HG03342 (cell line): ENCODE data around the gene TNFAIP8.
"Not testable (repeated sequence)": the region's sequence is repeated elsewhere in the genome, so short reads cannot be mapped to it uniquely, and the experiment has no call there.

ENCODE experiments used
- ATAC-seq: cut with Tn5 transposase; IDR thresholded peaks from one replicate; pipeline ENCODE4 v1.9.1; 2021; ENCODE audit warnings: mild to moderate bottlenecking, moderate library complexity; ENCODE audit not compliant: unreplicated experiment

TNFAIP8 gene

DNA sequence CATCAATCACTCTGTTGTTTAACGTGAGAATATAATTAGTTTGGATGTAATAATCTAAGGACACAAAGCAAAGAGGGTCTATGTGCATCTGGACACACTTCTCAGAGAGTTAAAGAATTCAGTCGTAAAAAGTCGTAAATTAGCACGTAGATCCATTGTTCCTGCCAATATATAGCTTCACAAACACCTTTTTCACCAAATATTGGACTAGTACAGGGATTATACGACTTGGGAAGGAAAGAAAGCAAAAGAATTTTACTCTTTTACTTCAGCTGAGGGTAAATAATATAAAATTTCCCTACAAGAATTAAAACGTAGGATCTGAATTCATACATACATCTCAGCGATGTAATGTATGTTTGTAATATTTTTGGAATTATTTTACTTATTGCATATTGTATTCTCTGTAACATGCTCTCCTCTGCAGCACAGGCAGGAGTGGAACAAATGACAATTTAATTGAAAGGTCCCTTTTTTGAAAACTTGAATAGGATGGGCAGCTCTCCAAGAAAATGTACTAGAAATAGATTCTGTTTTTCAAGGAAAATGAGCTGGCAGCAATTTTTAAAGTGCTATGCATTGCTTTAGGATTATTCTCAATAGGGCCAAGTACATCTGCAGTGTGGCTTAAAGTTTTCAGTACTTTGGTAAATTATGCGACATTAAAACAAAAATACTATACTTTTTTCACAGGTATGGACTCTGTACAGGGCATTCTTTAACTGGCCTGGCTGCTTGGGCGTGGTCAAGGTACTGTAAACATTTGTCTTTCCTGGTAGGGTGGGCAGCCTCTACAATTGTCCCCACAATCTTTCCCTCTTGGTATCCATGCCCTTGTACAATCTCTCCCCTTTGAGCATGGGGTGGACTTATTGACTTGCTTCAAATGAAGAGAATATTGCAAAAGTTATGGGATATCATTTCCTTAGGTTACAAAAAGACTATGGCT is 56.7 kb downstream of the TNFAIP8 start:
- ATAC-seq = no peak

DNA sequence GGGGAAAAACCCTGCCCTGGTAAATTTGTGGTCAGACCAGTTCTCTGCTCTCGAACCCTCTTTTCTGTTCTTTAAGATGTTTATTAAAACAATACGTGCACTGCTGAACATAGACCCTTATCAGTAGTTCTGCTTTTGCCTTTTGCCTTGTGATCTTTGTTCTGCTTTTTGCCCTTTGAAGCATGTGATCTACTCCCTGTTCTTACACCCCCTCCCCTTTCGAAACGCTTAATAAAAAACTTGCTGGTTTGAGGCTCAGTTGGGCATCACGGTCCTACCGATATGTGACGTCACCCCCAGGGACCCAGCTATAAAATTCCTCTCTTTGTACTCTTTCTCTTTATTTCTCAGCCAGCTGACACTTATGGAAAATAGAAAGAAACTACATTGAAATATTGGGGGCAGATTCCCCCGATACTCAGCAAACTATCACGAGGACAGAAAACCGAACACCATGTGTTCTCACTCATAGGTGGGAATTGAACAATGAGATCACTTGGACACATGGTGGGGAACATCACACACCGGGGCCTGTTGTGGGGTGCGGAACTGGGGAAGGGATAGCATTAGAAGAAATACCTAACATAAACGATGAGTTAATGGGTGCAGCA is 58.4 kb downstream of the TNFAIP8 start:
- ATAC-seq = peak; percentile 32

DNA sequence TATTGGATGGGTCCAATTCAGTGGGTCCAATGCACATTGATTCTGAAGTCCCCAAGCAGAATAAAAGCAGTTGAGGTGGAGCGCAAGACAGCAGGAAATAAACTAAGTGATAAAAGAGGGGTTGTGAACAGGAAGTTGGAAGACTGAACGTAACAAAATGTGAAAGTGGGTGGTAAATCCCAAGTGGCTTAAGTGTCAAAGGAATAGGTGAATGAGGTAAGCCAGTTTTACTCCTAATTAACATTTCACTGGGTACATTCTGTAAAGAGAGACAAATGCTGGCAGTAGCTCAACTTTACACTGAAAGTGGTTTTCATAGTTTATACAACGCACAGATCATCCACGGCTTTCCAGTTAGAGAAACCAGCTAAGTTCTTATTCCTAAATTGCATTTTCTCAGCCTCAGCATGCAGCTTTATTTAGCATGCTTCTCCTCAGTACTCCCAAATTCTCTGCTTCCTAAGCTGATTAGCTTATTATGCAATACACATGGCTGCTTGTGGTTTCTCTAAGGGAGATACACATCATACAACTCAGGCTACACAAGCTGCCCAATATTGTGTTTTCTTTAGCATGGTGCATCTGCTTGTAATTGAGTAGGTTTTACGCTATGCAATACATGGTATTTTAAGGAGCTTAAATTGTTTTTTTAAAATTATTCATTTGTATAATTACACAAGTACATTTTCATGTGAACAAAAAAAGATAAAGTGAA is 62.2 kb downstream of the TNFAIP8 start:
- no peak for ATAC-seq

DNA sequence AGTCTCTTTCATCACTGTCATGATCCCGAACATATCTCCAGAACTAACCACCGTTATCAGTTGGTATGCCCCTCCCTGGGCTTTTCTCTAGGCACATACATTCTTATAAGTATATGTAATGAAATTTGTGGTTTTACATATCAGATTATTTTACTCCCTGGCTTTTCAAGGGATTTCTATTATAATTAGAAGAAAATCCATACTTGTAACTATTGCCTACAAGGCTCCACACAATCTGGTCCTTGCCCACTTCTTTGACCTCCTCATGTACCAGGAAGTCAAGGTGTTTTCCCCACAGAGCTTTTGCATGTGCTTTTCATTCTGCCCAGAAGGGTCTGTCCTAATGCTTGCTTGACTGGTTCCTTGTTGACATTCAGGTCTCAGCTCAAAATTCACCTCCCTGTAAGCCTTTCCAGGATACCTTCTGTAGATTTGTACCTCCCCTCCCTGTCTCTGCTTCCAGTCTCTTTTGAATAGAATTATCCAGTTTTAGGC is 62.8 kb downstream of the TNFAIP8 start:
- ATAC-seq = peak; percentile 73

DNA sequence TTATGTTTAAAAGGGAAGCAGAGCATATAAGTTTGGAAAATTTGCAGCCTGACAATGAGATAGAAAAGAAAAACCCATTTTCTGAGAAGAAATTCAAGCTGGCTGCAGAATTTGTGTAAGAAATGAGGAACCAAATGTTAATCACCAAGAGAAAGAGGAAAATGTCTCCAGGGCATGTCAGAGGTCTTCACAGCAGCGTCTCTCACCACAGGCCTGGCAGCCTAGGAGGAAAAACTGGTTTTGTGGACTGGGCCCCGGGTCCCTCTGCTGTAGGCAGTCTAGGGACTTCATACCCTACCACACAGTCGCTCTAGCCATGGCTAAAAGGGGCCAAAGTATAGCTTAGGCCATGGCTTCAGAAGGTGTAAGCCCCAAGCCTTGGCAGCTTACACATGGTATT is 64.3 kb downstream of the TNFAIP8 start:
- ATAC-seq = no peak

DNA sequence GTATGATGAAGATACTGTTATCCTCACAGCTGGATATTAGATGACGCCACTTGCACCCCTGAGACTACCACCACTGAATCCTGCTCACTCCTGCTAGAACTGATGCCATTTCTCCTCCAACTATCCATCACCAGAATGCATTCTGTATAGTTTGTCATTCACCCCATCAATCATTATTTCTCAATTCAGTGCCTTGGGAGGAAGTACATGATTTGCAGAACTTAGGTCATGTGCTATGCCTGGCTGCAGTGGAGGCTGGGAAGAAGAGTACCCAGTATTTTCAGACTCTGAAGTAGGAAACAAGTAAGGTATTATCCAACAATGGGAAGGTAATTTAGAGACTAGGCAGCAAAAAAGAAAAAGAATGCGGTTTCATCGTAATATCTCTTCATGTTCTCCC is 70.2 kb downstream of the TNFAIP8 start:
- no peak for ATAC-seq

DNA sequence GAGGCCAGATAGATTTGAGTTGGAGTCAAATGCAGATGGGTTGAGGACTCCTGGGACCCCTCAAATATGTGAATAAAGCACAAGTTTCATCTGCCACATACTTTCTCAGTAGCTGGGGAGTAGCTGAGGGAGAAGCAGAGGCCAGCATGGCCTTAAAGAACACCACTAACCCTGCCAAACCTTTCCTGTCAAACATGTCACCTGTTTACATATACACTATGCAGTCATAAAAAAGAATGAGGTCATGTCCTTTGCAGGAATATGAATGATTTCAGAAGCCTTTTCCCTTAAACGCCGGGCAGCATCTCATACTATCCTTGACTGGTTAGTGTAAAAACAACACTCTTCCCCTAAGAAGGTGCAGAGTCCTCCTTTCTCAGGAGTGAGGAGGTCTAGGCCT is 71.2 kb downstream of the TNFAIP8 start:
- no peak for ATAC-seq

DNA sequence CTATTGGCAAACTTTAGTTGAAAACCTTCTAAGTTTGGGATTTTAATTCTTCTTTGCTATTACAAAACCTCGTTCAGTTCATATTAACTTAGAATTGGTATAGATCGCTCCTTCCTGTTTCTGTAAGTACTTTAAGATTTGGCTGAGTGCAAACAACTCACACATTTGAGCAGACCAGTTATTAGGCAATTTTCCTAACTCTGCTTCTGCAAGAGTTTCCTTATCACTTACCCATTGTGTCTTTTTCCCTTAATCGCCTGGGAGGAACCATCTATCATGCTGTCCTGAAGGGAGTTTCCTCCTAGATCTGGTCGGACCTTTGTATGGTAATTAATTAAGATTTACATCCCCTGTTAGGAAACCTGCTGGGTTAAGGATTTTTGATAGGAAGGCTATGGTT is 71.8 kb downstream of the TNFAIP8 start:
- not testable (repeated sequence) for ATAC-seq

DNA sequence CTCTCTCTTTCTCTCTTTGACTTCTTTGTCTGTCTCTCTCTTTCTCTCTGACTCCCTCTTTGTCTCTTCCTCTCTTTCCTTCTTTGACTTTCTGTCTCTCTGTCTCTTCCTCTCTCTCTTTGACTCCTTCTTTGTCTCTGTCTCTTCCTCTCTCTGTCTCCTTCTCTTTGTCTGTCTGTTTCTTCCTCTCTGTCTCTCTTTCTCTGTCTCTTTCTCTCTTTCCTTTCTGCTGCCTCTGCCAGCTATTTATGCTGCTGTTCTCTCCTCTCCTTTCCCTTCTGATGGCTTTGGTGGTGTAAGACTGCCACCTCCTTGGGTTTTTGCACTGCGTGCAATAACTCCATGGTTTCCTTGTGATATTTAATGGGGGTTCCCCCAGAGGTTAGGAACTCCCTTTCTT is 72.3 kb downstream of the TNFAIP8 start:
- ATAC-seq = not testable (repeated sequence)

DNA sequence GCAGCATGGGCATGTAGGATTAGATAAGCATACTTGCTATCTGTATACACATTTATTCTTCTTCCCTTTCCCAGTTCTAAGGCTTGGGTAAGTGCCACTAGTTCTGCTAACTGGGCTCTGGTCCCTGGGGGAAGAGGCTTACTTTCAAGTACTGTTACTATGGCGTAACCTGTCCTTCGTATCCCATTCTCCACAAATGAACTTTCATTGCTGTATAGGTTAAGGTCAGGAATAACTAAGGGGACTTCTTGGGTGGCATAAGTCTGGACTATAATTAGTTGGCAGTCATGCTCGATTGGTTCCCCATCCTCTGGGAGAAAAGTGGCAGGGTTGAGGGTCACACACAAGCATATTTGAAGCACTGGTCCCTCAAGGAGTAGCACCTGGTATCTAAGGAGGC is 72.8 kb downstream of the TNFAIP8 start:
- not testable (repeated sequence) for ATAC-seq

DNA sequence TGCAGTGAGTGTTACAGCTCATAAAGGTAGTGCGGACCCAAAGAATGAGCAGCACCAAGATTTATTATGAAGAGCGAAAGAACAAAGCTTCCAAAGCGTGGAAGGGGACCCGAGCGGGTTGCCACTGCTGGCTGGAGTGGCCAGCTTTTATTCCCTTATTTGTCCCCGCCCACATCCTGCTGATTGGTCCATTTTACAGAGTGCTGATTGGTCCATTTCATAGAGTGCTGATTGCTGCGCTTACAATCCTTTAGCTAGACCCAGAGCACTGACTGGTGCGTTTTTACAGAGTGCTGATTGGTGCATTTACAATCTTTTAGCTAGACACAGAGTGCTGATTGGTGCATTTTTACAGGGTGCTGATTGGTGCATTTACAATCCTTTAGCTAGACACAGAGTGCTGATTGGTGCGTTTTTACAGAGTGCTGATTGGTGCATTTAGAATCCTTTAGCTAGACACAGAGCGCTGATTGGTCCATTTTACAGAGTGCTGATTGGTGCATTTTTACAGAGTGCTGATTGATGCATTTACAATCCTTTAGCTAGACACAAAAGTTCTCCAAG is 76.9 kb downstream of the TNFAIP8 start:
- ATAC-seq = not testable (repeated sequence)

DNA sequence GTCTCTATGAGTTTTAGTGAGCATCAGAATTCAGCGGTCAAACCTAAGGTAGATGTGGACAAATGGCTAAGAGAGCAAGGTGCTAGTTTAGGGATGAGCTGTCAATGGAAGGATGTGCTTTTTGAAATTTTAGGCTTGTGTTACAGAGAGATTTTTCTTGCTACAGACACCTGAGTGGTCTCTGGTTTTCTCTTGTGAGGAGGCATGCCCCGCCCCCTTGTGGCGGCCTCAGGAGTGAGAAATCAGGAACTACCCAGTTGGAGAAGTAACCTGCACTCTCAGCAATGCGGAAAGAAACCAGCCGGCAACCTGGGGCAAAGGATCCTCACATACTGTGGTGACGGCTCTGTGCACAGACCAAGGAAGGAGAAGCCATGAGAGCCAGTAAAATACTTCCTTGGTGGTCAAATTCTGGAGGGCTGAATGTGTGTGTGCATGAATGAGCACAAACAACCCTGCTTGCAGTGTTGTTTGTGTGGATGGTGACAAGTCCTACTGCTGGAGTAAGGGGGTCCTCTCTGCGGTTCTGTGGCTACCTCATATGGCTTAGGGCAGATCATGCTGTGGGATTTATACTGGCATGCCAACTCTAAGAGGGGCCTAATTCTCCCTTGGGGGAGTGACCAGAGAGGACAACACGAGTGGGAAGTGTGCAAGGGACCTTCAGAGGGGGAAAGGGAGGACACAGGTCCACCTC is 79.8 kb downstream of the TNFAIP8 start:
- ATAC-seq = peak; percentile 99

DNA sequence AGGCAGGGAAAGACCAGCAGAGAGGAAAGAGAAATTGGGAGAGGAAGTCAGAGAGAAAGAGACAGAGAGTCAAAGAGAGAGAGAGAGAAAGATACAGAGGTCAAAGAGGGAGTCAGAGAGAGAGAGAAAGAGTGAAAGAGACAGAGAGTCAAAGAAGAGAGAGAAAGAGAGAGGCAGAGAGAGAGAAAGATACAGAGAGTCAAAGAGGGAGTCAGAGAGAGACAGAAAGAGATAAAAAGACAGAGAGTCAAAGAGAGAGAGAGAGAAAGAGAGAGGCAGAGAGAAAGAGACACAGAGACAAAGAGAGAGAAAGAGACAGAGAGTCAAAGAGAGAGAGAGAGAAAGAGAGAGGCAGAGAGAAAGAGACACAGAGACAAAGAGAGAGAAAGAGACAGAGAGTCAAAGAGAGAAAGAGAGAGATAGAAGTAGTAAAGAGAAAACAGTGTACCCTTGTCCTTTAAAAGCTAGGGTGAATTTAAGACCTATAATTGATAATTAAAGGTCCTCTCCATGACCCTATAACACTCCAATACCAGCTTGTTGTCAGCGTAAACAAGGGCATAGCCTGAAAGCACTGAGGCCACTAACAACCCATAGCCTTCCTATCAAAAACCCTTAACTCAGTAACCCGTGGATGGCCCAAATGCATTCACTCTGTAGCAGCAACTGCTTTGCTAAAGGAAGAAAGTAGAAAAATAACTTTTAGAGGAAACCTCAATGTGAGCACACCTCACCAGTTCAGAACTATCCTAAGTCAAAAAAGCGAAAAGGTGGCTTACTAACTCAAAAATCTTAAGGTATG is 82.2 kb downstream of the TNFAIP8 start:
- not testable (repeated sequence) for ATAC-seq

DNA sequence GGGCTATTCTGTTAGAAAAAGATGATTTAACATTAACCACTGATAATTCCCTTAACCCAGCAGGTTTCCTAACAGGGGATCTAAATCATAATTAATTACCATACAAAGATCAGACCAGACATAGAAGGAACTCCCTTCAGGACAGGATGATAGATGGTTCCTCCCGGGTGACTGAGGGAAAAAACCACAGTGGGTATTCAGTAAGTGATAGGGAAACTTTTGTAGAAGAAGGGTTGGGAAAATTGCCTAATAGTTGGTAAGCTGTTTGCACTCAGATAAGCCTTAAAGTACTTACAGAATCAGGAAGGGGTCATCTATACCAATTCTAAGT is 82.7 kb downstream of the TNFAIP8 start:
- not testable (repeated sequence) for ATAC-seq

DNA sequence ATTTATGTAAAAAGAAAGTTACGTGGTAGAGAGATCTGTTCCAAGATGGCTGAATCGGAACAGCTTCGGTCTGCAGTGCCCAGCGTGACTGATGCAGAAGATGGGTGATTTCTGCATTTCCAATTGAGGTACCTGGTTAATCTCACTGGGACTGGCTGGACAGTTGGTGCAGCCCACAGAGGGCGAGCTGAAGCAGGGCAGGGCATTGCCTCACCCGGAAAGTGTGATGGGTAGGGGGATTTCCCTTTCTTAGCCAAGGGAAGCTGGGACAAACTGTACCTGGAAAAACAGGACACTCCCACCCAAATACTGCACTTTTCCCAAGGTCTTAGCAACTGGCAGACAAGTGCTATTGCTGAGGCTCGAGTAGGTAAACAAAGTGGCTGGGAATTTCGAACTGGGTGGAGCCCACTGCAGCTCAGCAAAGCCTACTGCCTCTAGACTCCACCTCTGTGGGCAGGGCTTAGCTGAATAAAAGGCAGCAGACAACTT is 83.4 kb downstream of the TNFAIP8 start:
- ATAC-seq = no peak

DNA sequence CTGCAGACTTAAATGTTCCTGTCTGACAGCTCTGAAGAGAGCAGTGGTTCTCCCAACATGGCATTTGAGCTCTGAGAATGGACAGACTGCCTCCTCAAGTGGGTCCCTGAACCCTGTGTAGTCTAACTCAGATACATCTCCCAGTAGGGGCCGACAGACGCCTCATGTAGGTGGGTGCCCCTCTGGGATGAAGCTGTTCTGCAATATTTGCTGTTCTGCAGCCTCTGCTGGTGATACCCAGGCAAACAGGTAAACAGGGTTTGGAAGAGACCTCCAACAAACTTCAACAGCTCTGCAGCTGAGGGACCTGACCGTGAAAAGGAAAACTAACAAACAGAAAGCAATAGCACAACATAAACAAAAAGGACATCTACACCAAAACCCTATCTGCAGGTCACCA is 83.8 kb downstream of the TNFAIP8 start:
- not testable (repeated sequence) for ATAC-seq

DNA sequence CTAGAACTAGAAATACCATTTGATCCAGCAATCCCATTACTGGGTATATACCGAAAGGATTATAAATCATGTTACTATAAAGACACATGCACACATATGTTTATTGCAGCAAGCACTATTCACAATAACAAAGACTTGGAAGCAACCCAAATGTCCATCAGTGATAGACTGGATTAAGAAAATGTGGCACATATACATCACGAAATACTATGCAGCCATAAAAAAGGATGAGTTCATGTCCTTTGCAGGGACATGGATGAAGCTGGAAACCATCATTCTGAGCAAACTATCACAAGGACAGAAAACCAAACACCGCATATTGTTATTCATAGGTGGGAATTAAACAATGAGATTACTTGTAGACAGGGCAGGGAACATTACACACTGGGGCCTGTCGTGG is 88.8 kb downstream of the TNFAIP8 start:
- not testable (repeated sequence) for ATAC-seq

DNA sequence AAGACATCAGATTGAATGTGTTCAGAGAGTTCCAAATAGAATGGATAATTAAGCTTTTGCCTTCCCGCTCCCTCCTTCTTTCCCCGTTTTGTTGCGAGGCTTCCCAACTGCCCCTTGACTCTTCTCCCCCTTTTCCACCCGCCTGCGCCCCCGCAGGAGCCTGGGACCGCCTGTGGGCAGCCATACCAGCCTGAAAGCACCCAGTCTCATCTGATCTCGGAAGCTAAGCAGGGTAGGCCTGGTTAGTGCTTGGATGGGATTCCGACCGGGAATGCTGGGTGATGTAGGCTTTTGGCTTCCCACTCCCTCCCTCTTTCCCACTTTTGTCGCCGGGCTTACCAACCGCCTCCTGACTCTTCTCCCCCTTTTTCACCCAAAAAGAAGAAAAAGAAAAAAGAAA is 89.7 kb downstream of the TNFAIP8 start:
- ATAC-seq = no peak
